Medulla oblongata (tissue), 1 donor: ENCODE measurements around the gene TPRN.

ENCODE experiments used
- DNase-seq: peaks from one replicate; pipeline ENCODE4 v3.0.0-alpha.2; 2015; ENCODE audit errors: extremely low spot score

Gene TPRN

DNA sequence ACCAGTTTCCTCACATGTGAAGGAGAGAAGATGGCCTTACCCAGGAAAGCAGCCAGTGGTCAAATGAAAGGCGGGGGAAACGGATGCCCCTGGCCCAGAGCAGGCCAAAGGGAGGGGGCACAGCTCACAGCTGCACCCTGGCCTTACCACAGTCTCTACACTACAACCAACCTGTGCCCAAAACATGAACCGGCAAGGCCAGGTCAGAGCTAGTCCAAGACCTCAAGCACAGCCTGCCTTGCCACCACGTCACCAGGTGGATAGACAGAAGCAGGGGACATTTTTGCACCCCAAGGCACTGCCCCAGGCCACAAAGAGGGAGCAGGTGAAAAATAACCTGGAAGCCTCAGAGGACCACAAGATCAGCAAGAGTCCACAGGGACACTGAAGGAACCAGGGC lies 57.1 kb downstream of the TPRN start:
- no peak for DNase-seq

DNA sequence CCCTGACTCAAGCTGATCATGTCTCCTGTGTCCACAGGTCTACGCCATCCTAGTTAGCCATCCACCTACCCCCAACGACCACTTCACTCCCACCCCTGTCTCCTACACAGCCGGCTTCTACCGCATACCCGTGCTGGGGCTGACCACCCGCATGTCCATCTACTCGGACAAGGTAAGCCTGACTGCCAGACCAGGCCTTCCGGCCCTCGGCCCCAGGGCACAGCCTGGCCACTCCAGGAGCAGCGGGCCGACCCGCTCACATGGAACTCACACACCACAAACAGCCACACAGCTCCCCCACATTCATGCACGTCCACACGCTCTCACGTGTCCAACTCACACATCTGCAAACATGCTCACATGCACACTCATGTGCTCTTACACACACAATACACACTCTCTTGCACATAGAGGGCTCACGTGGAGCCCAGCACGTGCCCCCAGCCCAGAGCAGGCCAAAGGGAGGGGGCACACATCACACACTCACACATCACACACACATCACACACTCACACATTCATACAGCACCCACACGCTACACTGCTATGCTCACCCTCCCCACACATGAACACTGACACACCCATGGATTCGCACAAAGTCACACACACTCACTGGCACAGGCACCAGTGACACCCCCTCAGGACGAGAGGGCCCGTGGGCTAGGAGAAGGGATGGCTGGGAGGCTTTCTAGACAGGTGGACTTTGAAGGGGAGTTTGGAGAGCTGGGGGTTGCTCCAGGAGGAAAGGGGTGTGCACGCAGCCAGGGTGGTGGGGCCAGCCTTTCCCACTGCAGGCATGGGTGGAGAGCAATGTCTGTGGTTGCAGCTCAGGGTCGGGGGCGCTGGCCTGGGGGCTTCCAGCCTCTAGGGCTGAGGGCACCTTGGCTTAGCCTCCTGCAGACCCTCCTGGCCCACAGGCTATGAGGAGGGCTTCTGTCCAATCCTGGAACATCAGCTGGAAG lies 58.3 kb downstream of the TPRN start:
- DNase-seq: no peak
